ENCODE data around the gene GLG1. TPM values are rescaled to one million over a fixed set of nuclear protein-coding genes. Genes with fewer than 3 reads are reported as not detected.
"Not testable (repeated sequence)": the region's sequence is repeated elsewhere in the genome, so short reads cannot be mapped to it uniquely, and the experiment has no call there.

Gene GLG1
- total and polyA plus RNA-seq, 5 experiments from 2014 or later, result 137 to 210 (median 192) TPM

DNA sequence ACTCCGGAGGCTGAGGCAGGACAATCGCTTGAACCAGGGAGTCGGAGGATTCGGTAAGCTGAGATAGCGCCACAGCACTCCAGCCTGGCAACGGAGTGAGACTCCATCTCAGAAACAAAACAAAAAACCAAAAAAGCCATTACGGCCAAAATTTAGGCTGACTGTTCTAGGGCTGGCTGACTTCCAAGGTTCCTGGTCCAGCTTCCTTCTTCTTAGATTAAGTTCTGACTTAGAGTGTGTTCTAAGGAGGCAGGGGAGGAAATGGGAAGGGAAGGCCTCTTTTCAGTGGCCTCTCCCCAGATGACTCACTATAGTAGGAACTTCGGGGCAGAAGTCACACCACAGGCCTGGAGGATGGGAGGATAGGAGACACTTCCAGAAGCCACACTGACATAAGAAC lies 157.9 kb downstream of the GLG1 start:
- no peak overlapping the region for H3K4me3 Mint-ChIP-seq
- H3K27ac Mint-ChIP-seq, result peak overlapping the region in 6 of 10 donors; percentile 22 to 74 (median 36)
- POLR2A ChIA-PET, result no interaction called here

DNA sequence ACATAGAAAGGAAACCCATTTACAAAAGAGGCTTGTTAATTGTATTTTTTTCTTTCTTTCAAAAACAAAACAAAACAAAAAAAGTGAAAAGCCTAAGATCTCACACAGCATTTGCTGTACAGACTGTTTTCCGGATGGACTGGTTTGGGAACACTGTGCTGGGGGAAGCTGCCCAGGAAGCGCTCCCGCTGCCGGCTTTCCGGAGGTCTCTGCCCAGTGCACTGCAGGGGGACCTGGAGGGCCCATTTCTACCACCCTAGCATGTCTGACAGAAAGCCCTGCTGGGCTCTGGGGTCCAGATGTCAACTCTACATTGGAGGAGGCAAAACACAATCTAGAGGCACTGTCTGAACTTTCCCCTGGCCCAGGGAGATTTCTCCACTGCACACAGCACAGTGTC lies 159.3 kb downstream of the GLG1 start:
- POLR2A ChIA-PET, result no interaction called here
- Mint-ChIP-seq H3K9me3 (no peaks in the 10 kb centered on the region), H3K36me3 (peaks cover 7 to 60% (median 9%) of the 10 kb centered on the region in 3 donors), H3K4me1 (peaks cover 0 to 5% (median 2%) of the 10 kb centered on the region in 4 donors), H3K27ac (peak overlapping the region in 7 of 10 donors; percentile 6 to 59 (median 31)), H3K4me3 (no peak overlapping the region), H3K27me3 (no peaks in the 10 kb centered on the region)
- ATAC-seq (no peak), DNase-seq (no peak)

More for the DNA sequence above, 157.9 kb downstream of the GLG1 start:
- Mint-ChIP-seq H3K4me1 (peaks cover 0 to 5% (median 2%) of the 10 kb centered on the region in 4 donors), H3K27me3 (no peaks in the 10 kb centered on the region), H3K9me3 (no peaks in the 10 kb centered on the region), H3K36me3 (peaks cover 3 to 68% (median 12%) of the 10 kb centered on the region in 3 donors)
- ATAC-seq, result no peak
- no peak for DNase-seq

GRCh38 chr16:74446866-74447265 lies 160.0 kb downstream of the GLG1 start:
- H3K9me3 Mint-ChIP-seq, result no peaks in the 10 kb centered on the region
- H3K27me3 Mint-ChIP-seq, result no peaks in the 10 kb centered on the region
- H3K27ac Mint-ChIP-seq, result peak overlapping the region in 4 of 10 donors; percentile 12 to 56 (median 22)
- ATAC-seq (no peak), DNase-seq (no peak)
- H3K36me3 Mint-ChIP-seq, result peaks cover 8 to 60% (median 12%) of the 10 kb centered on the region in 3 donors
- POLR2A ChIA-PET, result no interaction called here
- no peak overlapping the region for H3K4me3 Mint-ChIP-seq
- peaks cover 0 to 5% (median 2%) of the 10 kb centered on the region in 4 donors for H3K4me1 Mint-ChIP-seq

GRCh38 chr16:74443624-74444346 lies 163.1 kb downstream of the GLG1 start:
- peak overlapping the region in 1 of 10 donors; percentile 31 for H3K27ac Mint-ChIP-seq
- H3K4me3 Mint-ChIP-seq, POLR2A ChIA-PET, H3K9me3 Mint-ChIP-seq, DNase-seq, H3K27me3 Mint-ChIP-seq, ATAC-seq: not testable (repeated sequence)
- H3K4me1 Mint-ChIP-seq, result peaks cover 3 to 13% (median 7%) of the 10 kb centered on the region in 4 donors
- peaks cover 8 to 37% (median 15%) of the 10 kb centered on the region in 3 donors for H3K36me3 Mint-ChIP-seq

DNA sequence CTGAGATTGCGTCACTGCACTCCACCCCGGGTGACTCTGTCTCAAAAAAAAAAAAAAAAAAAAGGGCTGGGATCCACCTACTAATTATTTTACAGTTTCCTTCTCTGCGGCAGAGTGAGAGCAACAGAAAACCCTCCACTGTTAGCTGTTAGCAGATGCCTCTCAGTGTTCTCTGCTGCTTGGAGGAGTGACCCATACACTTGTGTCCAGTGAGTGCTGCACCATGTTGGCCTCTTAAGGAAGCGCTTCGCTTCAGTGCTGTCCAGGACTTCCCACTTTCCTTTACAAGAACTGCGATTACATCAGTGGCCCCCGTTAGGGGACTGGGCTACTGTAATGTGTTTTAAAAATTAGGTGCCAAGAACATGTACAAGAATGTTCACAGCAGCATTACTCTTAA lies 167.2 kb downstream of the GLG1 start:
- Mint-ChIP-seq H3K27ac (no peak overlapping the region), H3K4me1 (peaks cover 5 to 20% (median 16%) of the 10 kb centered on the region in 4 donors), H3K9me3 (peaks cover 0 to 13% (median 2%) of the 10 kb centered on the region in 9 donors), H3K27me3 (no peaks in the 10 kb centered on the region), H3K4me3 (no peak overlapping the region), H3K36me3 (peaks cover 16 to 18% (median 16%) of the 10 kb centered on the region in 3 donors)
- DNase-seq (no peak), ATAC-seq (no peak)
- POLR2A ChIA-PET, result interaction anchor here (0.6 kb wide), 1 partner anchor 17 kb away, joined by 3 read pairs; no protein-coding TSS in a partner anchor

- peaks cover 16 to 18% (median 16%) of the 10 kb centered on the region in 3 donors for H3K36me3 Mint-ChIP-seq
- H3K27me3 Mint-ChIP-seq, result no peaks in the 10 kb centered on the region
- H3K27ac Mint-ChIP-seq, result peak overlapping the region in 8 of 10 donors; percentile 14 to 81 (median 76)
- DNase-seq, result no peak
- ATAC-seq, result no peak
- peaks cover 0 to 21% (median 2%) of the 10 kb centered on the region in 9 donors for H3K9me3 Mint-ChIP-seq
- POLR2A ChIA-PET, result no interaction called here
- peak overlapping the region in 6 of 10 donors; percentile 8 to 40 (median 27) for H3K4me3 Mint-ChIP-seq
- H3K4me1 Mint-ChIP-seq, result peaks cover 5 to 20% (median 16%) of the 10 kb centered on the region in 4 donors
Observed at GRCh38 chr16:74438492-74438979, 168.4 kb downstream of the GLG1 start.

GRCh38 chr16:74431516-74431915 lies 175.4 kb downstream of the GLG1 start:
- Mint-ChIP-seq H3K36me3 (peaks cover 0 to 4% (median 3%) of the 10 kb centered on the region in 3 donors), H3K4me3 (no peak overlapping the region), H3K27ac (no peak overlapping the region), H3K4me1 (peaks cover 0 to 6% (median under 1%) of the 10 kb centered on the region in 4 donors), H3K9me3 (peaks cover 0 to 20% (median 2%) of the 10 kb centered on the region in 9 donors), H3K27me3 (no peaks in the 10 kb centered on the region)
- POLR2A ChIA-PET, result no interaction called here
- no peak for ATAC-seq
- DNase-seq, result no peak

DNA sequence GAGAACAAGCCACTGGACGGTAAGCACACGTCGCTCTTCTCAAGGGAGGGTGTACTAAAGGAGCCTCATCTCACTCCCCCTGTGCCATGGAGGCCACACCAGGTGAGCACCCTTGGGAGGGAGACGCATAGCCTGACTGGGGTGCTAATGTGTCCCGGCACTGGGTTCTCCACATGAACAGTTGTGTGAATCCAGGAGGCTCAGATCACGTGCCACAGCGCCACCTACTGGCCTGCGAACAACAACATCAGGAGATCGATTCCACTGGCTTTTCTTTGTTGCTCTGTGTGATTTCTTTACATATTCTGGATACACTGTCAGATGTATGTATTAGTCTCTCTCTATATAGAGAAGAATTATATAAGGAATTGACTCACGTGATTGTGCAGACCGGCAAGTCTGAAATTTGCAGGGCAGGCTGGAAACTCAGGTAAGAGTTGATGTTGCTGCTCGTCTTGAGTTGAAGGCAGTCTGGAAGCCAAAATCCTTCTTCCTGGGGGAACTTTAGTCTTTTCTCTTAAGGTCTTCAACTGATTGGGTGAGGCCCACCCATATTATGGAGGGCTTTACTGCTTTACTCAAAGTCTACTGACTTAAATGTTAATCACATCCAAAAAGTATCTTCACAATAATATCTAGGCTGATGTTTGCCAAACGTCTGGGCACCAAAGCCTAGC lies 176.7 kb downstream of the GLG1 start:
- not testable (repeated sequence) for H3K36me3 Mint-ChIP-seq

DNA sequence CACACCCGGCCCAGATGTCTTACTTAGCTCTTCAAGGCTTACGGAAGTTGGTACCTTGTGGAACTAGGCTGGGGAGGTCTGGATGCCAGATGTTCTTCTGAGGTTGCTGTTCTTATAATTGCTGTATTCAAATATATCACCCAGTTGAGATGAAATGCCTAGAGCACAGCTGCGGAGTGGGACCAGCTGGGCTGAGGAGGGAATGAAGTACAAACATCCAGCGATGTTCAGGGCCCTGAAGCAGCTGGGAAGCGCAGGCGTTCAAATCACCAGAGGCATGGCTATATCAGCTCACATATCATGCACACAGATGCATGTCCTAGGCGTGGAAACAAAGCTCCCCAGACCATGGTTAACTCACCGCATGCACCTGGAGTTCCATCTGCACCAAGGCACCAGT lies 178.4 kb downstream of the GLG1 start:
- POLR2A ChIA-PET, result not testable (repeated sequence)

More for the DNA sequence above, 176.7 kb downstream of the GLG1 start:
- peak; percentile 20 to 76 (median 46) for DNase-seq
- H3K4me1 Mint-ChIP-seq, H3K27ac Mint-ChIP-seq, H3K27me3 Mint-ChIP-seq, H3K4me3 Mint-ChIP-seq, POLR2A ChIA-PET: not testable (repeated sequence)
- H3K9me3 Mint-ChIP-seq, result peaks cover 0 to 12% (median under 1%) of the 10 kb centered on the region in 9 donors
- ATAC-seq, result peak; percentile 76 to 80

DNA sequence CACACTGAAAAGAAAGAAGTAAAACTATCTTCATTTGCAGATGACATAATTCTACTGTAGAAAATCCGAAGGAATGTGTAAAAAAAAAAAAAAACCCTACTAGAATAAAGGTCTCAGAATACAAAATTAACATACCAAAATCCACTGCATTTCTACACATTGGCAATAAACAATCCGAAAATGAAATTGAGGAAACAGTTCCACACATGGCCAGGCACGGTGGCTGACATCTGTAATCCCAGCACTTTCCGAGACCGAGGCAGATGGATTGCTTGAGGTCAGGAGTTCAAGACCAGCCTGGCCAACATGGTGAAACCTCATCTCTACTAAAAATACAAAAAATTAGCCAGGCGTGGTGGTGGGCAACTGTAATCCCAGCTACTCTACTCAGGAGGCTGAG lies 181.2 kb downstream of the GLG1 start:
- POLR2A ChIA-PET, DNase-seq, H3K27me3 Mint-ChIP-seq, H3K9me3 Mint-ChIP-seq, ATAC-seq, H3K4me3 Mint-ChIP-seq, H3K36me3 Mint-ChIP-seq, H3K4me1 Mint-ChIP-seq, H3K27ac Mint-ChIP-seq: not testable (repeated sequence)

More for the DNA sequence above, 178.4 kb downstream of the GLG1 start:
- not testable (repeated sequence) for H3K27me3 Mint-ChIP-seq, H3K36me3 Mint-ChIP-seq, ATAC-seq, H3K9me3 Mint-ChIP-seq, DNase-seq, H3K27ac Mint-ChIP-seq, H3K4me3 Mint-ChIP-seq, H3K4me1 Mint-ChIP-seq

GRCh38 chr16:74423721-74424120 lies 183.2 kb downstream of the GLG1 start:
- H3K27me3 Mint-ChIP-seq, DNase-seq, H3K27ac Mint-ChIP-seq, H3K36me3 Mint-ChIP-seq, ATAC-seq, H3K9me3 Mint-ChIP-seq, H3K4me3 Mint-ChIP-seq, H3K4me1 Mint-ChIP-seq, POLR2A ChIA-PET: not testable (repeated sequence)

- H3K4me1 Mint-ChIP-seq, H3K27ac Mint-ChIP-seq, DNase-seq, POLR2A ChIA-PET, H3K36me3 Mint-ChIP-seq, ATAC-seq, H3K27me3 Mint-ChIP-seq, H3K4me3 Mint-ChIP-seq, H3K9me3 Mint-ChIP-seq: not testable (repeated sequence)
Observed at GRCh38 chr16:74422086-74422485, 184.8 kb downstream of the GLG1 start.

- ATAC-seq, H3K9me3 Mint-ChIP-seq, H3K27me3 Mint-ChIP-seq, H3K4me1 Mint-ChIP-seq, DNase-seq, H3K4me3 Mint-ChIP-seq, POLR2A ChIA-PET, H3K36me3 Mint-ChIP-seq, H3K27ac Mint-ChIP-seq: not testable (repeated sequence)
Observed at GRCh38 chr16:74421482-74421785, 185.5 kb downstream of the GLG1 start.

Measured in naive thymus-derived CD8-positive, alpha-beta T cell (primary cell).